GM18502 (cell line): ENCODE data around the gene FAM20A.

Source experiments
- ATAC-seq: cut with Tn5 transposase; IDR thresholded peaks from one replicate; pipeline ENCODE4 v1.9.1; 2021; ENCODE audit warnings: mild to moderate bottlenecking; ENCODE audit not compliant: unreplicated experiment, poor library complexity

FAM20A gene

GRCh38 chr17:68600931-68601564, at the start of gene FAM20A:
Gene FAM20A, minus strand, starts transcription at chr17:68601367. Its CDS starts 701 bp downstream, at chr17:68600666.
- ATAC-seq = no peak

- no peak for ATAC-seq
Measured at GRCh38 chr17:68649324-68649723, 48.2 kb upstream of the FAM20A start.

GRCh38 chr17:68646626-68647526, 45.7 kb upstream of the FAM20A start:
- ATAC-seq = no peak

GRCh38 chr17:68642118-68642412, 40.9 kb upstream of the FAM20A start:
- ATAC-seq = no peak

- ATAC-seq = no peak
Measured at GRCh38 chr17:68641276-68642117, 40.3 kb upstream of the FAM20A start.

GRCh38 chr17:68640242-68640989, 39.2 kb upstream of the FAM20A start:
- no peak for ATAC-seq

- no peak for ATAC-seq
Measured at GRCh38 chr17:68634345-68634876, 33.2 kb upstream of the FAM20A start.

GRCh38 chr17:68628576-68628957, 27.4 kb upstream of the FAM20A start:
- no peak for ATAC-seq

- no peak for ATAC-seq
Measured at GRCh38 chr17:68627956-68628575, 26.9 kb upstream of the FAM20A start.

GRCh38 chr17:68624381-68624780, 23.2 kb upstream of the FAM20A start:
- ATAC-seq = no peak

- ATAC-seq = no peak
Measured at GRCh38 chr17:68623811-68624210, 22.6 kb upstream of the FAM20A start.

GRCh38 chr17:68622423-68622822, 21.3 kb upstream of the FAM20A start:
- ATAC-seq = no peak

- ATAC-seq = no peak
Measured at GRCh38 chr17:68621065-68621464, 19.9 kb upstream of the FAM20A start.

- no peak for ATAC-seq
Measured at GRCh38 chr17:68616334-68616733, 15.2 kb upstream of the FAM20A start.

- no peak for ATAC-seq
Measured at GRCh38 chr17:68614718-68615117, 13.6 kb upstream of the FAM20A start.

GRCh38 chr17:68613739-68614298, 12.7 kb upstream of the FAM20A start:
- ATAC-seq = no peak

- no peak for ATAC-seq
Measured at GRCh38 chr17:68612923-68613292, 11.7 kb upstream of the FAM20A start.

GRCh38 chr17:68612209-68612922, 11.2 kb upstream of the FAM20A start:
- ATAC-seq = no peak
